GM12873 (cell line): ENCODE data around the gene RACGAP1.

Experiments used
- TF ChIP-seq, protein P1 (sequence below): IDR thresholded peaks from 2 replicates; pipeline ENCODE4 v1.5.1; 2012; ENCODE audit warnings: low read depth, mild to moderate bottlenecking, moderate library complexity, low read length, control low read depth; ENCODE audit not compliant: insufficient read depth; ENCODE audit errors: missing control alignments

Gene RACGAP1

DNA sequence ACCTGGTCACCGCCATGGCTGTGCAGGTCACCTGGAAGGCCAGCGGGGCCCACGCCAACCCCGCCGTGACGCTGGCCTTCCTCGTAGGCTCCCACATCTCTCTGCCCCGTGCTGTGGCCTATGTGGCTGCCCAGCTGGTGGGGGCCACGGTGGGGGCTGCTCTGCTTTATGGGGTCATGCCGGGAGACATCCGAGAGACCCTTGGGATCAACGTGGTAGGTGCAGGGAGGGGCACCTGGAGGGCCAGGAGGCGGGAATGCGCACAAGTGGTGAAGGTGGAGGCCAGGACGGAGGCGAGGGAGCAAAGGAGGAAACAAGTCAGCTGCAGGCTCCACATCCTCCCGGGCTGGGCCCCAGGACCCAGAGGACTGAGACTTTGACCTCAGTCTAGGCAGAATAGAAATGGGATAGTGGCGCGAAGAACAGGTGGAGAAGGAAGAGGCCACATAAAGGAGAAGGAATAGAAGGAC is 51.9 kb downstream of the RACGAP1 start:
- TF ChIP-seq, protein P1, sequence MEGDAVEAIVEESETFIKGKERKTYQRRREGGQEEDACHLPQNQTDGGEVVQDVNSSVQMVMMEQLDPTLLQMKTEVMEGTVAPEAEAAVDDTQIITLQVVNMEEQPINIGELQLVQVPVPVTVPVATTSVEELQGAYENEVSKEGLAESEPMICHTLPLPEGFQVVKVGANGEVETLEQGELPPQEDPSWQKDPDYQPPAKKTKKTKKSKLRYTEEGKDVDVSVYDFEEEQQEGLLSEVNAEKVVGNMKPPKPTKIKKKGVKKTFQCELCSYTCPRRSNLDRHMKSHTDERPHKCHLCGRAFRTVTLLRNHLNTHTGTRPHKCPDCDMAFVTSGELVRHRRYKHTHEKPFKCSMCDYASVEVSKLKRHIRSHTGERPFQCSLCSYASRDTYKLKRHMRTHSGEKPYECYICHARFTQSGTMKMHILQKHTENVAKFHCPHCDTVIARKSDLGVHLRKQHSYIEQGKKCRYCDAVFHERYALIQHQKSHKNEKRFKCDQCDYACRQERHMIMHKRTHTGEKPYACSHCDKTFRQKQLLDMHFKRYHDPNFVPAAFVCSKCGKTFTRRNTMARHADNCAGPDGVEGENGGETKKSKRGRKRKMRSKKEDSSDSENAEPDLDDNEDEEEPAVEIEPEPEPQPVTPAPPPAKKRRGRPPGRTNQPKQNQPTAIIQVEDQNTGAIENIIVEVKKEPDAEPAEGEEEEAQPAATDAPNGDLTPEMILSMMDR: no peak

DNA sequence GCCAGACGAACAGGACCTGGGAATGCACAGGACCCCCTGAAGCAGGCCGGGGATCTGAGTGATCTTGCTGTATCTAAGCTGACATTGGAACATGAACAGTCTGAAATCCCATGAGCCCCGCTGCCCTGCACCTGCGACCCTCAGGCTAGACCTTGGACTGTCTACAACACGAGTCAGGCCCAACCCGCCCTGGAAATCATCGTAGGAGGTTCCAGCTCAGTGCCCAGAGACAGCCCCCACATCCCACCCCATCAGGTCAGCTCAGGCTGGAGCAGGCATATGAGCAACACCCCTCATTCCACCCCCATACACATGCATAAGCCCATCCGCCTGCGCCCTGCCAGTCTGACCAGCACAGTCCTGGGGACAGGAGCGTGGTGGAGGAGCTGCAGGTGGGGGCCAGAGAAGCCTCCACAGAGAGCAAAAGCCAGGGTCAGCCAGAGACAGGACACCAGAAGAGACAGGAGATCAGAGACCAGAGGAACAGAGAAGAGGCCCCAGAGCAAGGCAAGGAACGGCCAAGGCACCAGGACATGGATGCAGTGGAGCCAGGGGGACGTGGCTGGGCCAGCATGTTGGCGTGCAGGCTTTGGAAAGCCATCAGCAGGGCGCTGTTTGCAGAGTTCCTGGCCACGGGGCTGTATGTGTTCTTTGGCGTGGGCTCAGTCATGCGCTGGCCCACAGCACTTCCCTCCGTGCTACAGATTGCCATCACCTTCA is 52.5 kb downstream of the RACGAP1 start, which contains the start of gene AQP6:
Gene AQP6, plus strand, starts transcription at position 307 of the 720 bp plus-strand sequence. Its CDS starts 227 bp downstream, at position 534.
- TF ChIP-seq, protein P1: no peak

DNA sequence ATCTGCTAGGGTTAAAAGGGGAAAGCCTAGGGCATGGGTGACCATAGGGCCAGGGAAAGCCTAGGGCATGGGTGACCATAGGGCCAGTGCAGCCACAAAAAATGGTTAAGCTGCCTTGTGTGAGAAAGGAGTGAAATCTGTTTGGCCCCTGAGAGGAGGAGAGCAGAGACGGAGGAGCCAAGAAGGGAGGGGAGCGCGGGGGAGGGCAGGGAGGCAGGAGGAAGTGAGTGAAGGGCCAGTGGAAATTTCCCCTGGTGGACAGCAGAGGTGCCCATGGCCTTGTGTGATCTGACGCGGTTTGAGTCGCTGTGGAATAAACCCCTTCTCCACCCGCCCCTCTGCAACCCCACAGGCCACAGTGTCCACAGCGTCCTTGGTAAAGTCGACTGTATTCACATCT is 53.2 kb downstream of the RACGAP1 start:
- TF ChIP-seq, protein P1: no peak

DNA sequence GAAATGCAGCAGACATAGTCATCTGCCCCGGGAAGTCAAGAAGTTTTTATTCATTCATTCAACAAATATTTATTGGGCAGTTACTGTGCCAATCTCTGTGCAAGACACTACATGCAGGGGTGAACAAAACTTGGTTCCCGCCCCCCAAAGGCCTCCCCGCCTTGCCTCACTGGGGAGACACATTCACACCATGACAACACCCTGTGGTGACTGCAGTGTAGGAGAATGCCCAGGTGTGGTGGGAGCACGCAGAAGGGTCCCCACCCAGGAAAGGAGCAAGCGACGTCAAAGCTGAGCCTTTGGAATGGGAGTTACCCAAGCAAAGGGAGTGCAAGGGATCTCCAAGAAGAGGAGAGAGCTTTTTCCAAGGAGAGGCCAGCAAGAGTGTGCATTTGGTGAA is 54.2 kb downstream of the RACGAP1 start:
- TF ChIP-seq, protein P1: no peak

DNA sequence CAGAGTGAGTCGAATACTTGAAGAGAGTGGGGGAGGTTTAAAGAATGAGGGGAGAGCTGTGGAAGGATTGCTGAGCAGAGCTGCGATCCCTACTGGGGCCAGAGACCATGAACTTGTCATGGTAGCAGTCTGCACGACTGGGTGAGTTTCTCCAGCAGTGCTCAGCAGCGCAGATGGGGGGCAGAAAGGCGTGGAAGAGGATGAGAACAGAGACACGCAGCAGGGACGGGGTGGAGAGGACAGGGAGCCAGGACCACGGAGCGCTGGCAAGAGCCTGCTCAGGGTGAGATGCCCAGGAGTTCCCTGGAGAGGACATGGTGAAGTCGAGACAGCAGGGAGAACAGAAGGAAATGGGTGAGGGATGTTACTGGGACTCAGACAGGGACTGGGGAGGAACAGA is 54.6 kb downstream of the RACGAP1 start:
- TF ChIP-seq, protein P1: no peak

DNA sequence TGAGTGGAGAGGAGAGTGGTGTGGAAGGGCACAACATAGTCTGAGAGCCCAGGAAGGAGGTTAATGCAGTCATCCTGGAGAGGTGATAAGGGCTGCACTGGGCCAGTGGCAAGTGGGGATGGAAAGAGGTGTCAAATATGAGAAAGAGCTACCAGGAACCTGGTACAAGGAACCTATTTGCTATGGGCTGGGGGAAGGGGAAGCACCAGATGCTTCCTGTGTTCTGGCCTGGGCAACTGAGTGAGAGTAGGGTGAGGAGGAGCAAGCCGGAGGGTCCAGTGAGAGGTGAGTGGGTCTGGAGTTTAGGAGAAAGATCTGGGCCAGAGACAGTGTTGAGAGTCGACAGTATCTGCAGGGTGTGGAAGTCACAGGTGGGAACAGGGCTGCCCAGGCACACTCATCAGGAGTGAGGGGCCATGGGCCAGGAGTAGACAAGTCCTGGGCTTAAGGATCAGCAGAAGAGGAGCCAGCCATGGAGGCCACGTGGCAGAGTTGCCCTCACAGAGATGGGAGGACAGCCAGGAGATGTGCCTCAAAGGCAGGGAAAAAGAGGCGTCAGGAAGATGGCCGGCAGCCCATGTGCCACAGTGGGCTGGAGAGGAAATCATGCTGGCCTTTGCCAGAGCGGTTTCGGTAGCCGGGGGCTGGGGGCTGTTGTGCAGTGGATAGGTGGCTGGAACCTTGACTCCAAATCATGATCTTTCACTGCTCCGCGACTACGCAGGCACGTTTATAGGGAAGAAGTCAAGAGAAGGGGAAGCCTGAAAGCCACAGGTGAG is 55.5 kb downstream of the RACGAP1 start:
- TF ChIP-seq, protein P1: no peak

DNA sequence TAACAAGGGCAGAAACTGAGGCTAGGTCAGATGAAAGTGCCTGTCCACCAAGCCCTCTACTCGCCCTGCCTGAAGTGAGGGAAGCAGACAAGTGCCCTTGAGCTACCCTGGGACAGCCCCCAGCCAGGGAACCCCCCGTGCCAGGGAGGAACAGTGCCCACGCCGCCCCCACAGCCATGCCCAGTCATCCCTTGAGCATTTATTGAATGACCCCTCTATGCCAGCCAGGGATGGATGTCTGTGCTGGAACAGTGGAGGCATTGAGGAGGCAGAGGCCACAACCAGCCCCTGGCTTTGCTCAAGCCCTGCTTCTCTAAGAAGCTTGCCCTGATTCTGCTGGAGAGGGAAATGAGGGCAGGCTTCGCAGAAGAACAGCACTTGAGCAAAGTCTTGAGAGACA is 56.3 kb downstream of the RACGAP1 start:
- TF ChIP-seq, protein P1: no peak
